Mammary epithelial cell (primary cell): Measurements from ENCODE around the gene ADAMTS2.

ENCODE experiments used
- CTCF ChIP-seq, 2 donors: IDR thresholded peaks in 1 of 2; conservative IDR thresholded peaks in 1 of 2; 2 replicates each; pipeline ENCODE4 v1.5.1; 2011 to 2012; ENCODE audit warnings: inconsistent platforms in 2 of 2, low read length in 2 of 2, mild to moderate bottlenecking in 2 of 2, control low read depth in 1 of 2, low read depth in 1 of 2; ENCODE audit not compliant: insufficient read depth in 1 of 2; ENCODE audit errors: extremely low read depth in 1 of 2
- EZH2 ChIP-seq: IDR thresholded peaks from 2 replicates; pipeline ENCODE4 v1.6.1; 2012; ENCODE audit warnings: low read length, inconsistent platforms, borderline replicate concordance

GRCh38 chr5:179188636-179189035 lies 156.6 kb downstream of the ADAMTS2 start:
- TF ChIP-seq CTCF (conservative IDR thresholded peaks at IDR 0.05 in 1 of 2, IDR thresholded peaks at IDR 0.05 in 1 of 2; ENCODE audit: extremely low read depth in 1 of 2, insufficient read depth in 1 of 2, low read depth in 1 of 2, low read length in 2 of 2): no peak
- no peak for TF ChIP-seq EZH2
